SU-DHL-6 (cell line): ENCODE data around the gene ZNF71.
"Not testable (repeated sequence)": the region's sequence is repeated elsewhere in the genome, so short reads cannot be mapped to it uniquely, and the experiment has no call there.

Experiments
- H2AFZ ChIP-seq: fragments of 200-600 bp; sonication (generic); 2 replicates; pipeline ENCODE4 v1.6.1; 2014; ENCODE audit warnings: low read depth, mild to moderate bottlenecking, moderate library complexity, mixed read lengths, antibody characterized with exemption, low read length; ENCODE audit not compliant: severe bottlenecking
- H3F3A ChIP-seq: fragments of 200-600 bp; shearing (Covaris generic); 2 replicates; pipeline ENCODE4 v1.6.0; 2016; ENCODE audit warnings: antibody characterized with exemption, mild to moderate bottlenecking; ENCODE audit not compliant: insufficient read depth
- H3K27ac ChIP-seq: fragments of 200-600 bp; sonication (generic); 2 replicates; pipeline ENCODE4 v1.5.1; 2016; ENCODE audit warnings: low read depth, mild to moderate bottlenecking, low read length, moderate library complexity, mixed read lengths
- H3K27me3 ChIP-seq: fragments of 200-600 bp; sonication (generic), shearing (Covaris generic); 2 replicates; pipeline ENCODE4 v1.6.0; 2014; ENCODE audit warnings: mild to moderate bottlenecking, low read length
- H3K36me3 ChIP-seq: fragments of 200-600 bp; sonication (generic); 2 replicates; pipeline ENCODE4 v1.6.1; 2014; ENCODE audit warnings: mild to moderate bottlenecking, low read length, mixed read lengths
- H3K4me2 ChIP-seq: fragments of 300-600, 200-600 bp; shearing (Covaris generic), sonication (generic); 2 replicates; pipeline ENCODE4 v1.6.0; 2014; ENCODE audit warnings: low read length, low read depth, mild to moderate bottlenecking; ENCODE audit not compliant: poor library complexity, severe bottlenecking
- H3K4me3 ChIP-seq: fragments of 200-600 bp; sonication (generic); 2 replicates; pipeline ENCODE4 v1.5.1; 2014; ENCODE audit warnings: antibody characterized with exemption, low read length, mild to moderate bottlenecking, mixed read lengths; ENCODE audit not compliant: insufficient read depth, poor library complexity, severe bottlenecking
- H3K79me2 ChIP-seq: fragments of 200-600 bp; sonication (generic); 2 replicates; pipeline ENCODE4 v1.6.1; 2014; ENCODE audit warnings: mild to moderate bottlenecking, low read length, moderate library complexity; ENCODE audit not compliant: insufficient read depth
- H3K9ac ChIP-seq: fragments of 200-600 bp; sonication (generic); 2 replicates; pipeline ENCODE4 v1.7.0; 2014; ENCODE audit warnings: mild to moderate bottlenecking, low read length
- H3K9me2 ChIP-seq: fragments of 200-600 bp; sonication (generic); replicated peaks from 2 replicates; pipeline ENCODE4 v1.6.1; 2014; ENCODE audit warnings: low read length; ENCODE audit not compliant: insufficient read depth
- H3K9me3 ChIP-seq: fragments of 200-600 bp; sonication (generic); 2 replicates; pipeline ENCODE4 v1.6.1; 2014; ENCODE audit warnings: low read length, mixed read lengths; ENCODE audit not compliant: insufficient read depth
- H4K20me1 ChIP-seq: fragments of 200-600 bp; sonication (generic); 2 replicates; pipeline ENCODE4 v1.6.1; 2014; ENCODE audit warnings: low read depth, mild to moderate bottlenecking, antibody characterized with exemption, low read length, moderate library complexity, mixed read lengths
- CTCF ChIP-seq: fragments of 200-600 bp; sonication (generic); IDR thresholded peaks from one replicate; pipeline ENCODE4 v1.5.1; 2017; ENCODE audit warnings: antibody characterized with exemption, mild to moderate bottlenecking, low read length, moderate library complexity; ENCODE audit not compliant: insufficient read depth, poor library complexity, severe bottlenecking
- EZH2phosphoT487 ChIP-seq: fragments of 200-600 bp; sonication (generic), shearing (Covaris generic); conservative IDR thresholded peaks from 2 replicates; pipeline ENCODE4 v1.6.1; 2018; ENCODE audit warnings: mild to moderate bottlenecking, antibody characterized with exemption, low read length, moderate library complexity, mixed read lengths

The ZNF71 gene

GRCh38 chr19:56671613-56671994 lies 76.5 kb downstream of the ZNF71 start, which contains the start of gene ZNF835:
Gene ZNF835 (minus strand): TSS chr19:56671757. CDS start chr19:56665198, 6,559 bp downstream.
- Histone ChIP-seq H2AFZ (no peak within 1 kb of the TSS), H3K9ac (no peak within 1 kb of the TSS), H3K4me3 (no peak within 1 kb of the TSS), H3K9me3 (no peaks in the 10 kb centered on the region), H3K27ac (no peak within 1 kb of the TSS), H3K36me3 (no peaks in the 10 kb centered on the region), H3K4me2 (no peak within 1 kb of the TSS), H3K9me2 (no peaks in the 10 kb centered on the region), H3K79me2 (no peaks in the 10 kb centered on the region), H3F3A (no peaks in the 10 kb centered on the region), H4K20me1 (no peaks in the 10 kb centered on the region), H3K27me3 (no peaks in the 10 kb centered on the region)
- no peak for TF ChIP-seq EZH2phosphoT487
- TF ChIP-seq CTCF, result no peak

DNA sequence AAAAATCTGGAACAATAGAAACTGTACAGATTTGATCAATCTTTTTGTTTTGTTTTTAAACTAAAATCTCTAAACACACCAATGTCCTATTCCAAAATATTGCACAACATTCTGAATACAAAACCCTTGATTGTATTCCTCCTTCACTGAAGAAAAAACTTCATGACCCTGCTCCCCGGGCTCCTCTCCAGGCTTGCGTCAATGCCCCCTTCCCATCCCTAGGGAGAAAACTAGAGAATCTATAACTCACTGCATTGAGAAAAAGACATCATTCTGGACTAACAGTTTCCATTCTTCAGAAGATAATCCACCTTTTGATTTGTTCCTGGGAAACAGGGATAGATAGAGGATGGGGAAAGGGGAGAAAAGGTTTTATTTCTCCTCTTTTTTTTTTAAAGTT lies 77.5 kb downstream of the ZNF71 start:
- H3K4me3 ChIP-seq, H3K9me3 ChIP-seq, H2AFZ ChIP-seq, H3K79me2 ChIP-seq, H4K20me1 ChIP-seq, H3K9me2 ChIP-seq, H3F3A ChIP-seq, H3K4me2 ChIP-seq, H3K27ac ChIP-seq, H3K27me3 ChIP-seq, H3K9ac ChIP-seq, H3K36me3 ChIP-seq: not testable (repeated sequence)
